ENCODE measurements around the gene KCNQ5.
"Not testable (repeated sequence)": the region's sequence is repeated elsewhere in the genome, so short reads cannot be mapped to it uniquely, and the experiment has no call there.

The KCNQ5 gene

GRCh38 chr6:72950114-72950860 lies 328.4 kb downstream of the KCNQ5 start:
- no peak for DNase-seq (ENCODE audit: low read depth, low spot score)

GRCh38 chr6:72952808-72953630 lies 331.2 kb downstream of the KCNQ5 start:
- no peak for DNase-seq (ENCODE audit: low read depth, low spot score)

GRCh38 chr6:72953971-72954381 lies 332.1 kb downstream of the KCNQ5 start:
- no peak for DNase-seq (ENCODE audit: low read depth, low spot score)

GRCh38 chr6:72954716-72955115 lies 332.9 kb downstream of the KCNQ5 start:
- no peak for DNase-seq (ENCODE audit: low read depth, low spot score)

- DNase-seq (ENCODE audit: low read depth, low spot score) = no peak
Observed at GRCh38 chr6:72955666-72956065, 333.8 kb downstream of the KCNQ5 start.

GRCh38 chr6:72956272-72956671 lies 334.4 kb downstream of the KCNQ5 start:
- no peak for DNase-seq (ENCODE audit: low read depth, low spot score)

GRCh38 chr6:72959821-72960220 lies 338.0 kb downstream of the KCNQ5 start:
- no peak for DNase-seq (ENCODE audit: low read depth, low spot score)

GRCh38 chr6:72963946-72964345 lies 342.1 kb downstream of the KCNQ5 start:
- no peak for DNase-seq (ENCODE audit: low read depth, low spot score)

GRCh38 chr6:72966628-72967280 lies 344.9 kb downstream of the KCNQ5 start:
- DNase-seq (ENCODE audit: low read depth, low spot score) = no peak

GRCh38 chr6:72967329-72967728 lies 345.5 kb downstream of the KCNQ5 start:
- DNase-seq (ENCODE audit: low read depth, low spot score) = no peak

- DNase-seq (ENCODE audit: low read depth, low spot score) = no peak
Observed at GRCh38 chr6:72968704-72969103, 346.8 kb downstream of the KCNQ5 start.

GRCh38 chr6:72969666-72970065 lies 347.8 kb downstream of the KCNQ5 start:
- no peak for DNase-seq (ENCODE audit: low read depth, low spot score)

- no peak for DNase-seq (ENCODE audit: low read depth, low spot score)
Observed at GRCh38 chr6:72972579-72972978, 350.7 kb downstream of the KCNQ5 start.

- no peak for DNase-seq (ENCODE audit: low read depth, low spot score)
Observed at GRCh38 chr6:72974276-72974675, 352.4 kb downstream of the KCNQ5 start.

GRCh38 chr6:72975352-72975752 lies 353.5 kb downstream of the KCNQ5 start:
- DNase-seq (ENCODE audit: low read depth, low spot score) = no peak

GRCh38 chr6:72976484-72976883 lies 354.6 kb downstream of the KCNQ5 start:
- no peak for DNase-seq (ENCODE audit: low read depth, low spot score)

GRCh38 chr6:72977114-72977513 lies 355.2 kb downstream of the KCNQ5 start:
- no peak for DNase-seq (ENCODE audit: low read depth, low spot score)

GRCh38 chr6:72978808-72979207 lies 356.9 kb downstream of the KCNQ5 start:
- DNase-seq (ENCODE audit: low read depth, low spot score) = not testable (repeated sequence)

GRCh38 chr6:72984189-72984831 lies 362.4 kb downstream of the KCNQ5 start:
- DNase-seq (ENCODE audit: low read depth, low spot score) = peak; percentile 1

- no peak for DNase-seq (ENCODE audit: low read depth, low spot score)
Observed at GRCh38 chr6:72984981-72985665, 363.3 kb downstream of the KCNQ5 start.

- no peak for DNase-seq (ENCODE audit: low read depth, low spot score)
Observed at GRCh38 chr6:72987301-72987700, 365.4 kb downstream of the KCNQ5 start.

Data from ELF-1 (cell line).